GM23338 (cell line): ENCODE results near the gene RNF34.

Source experiments
- CTCF ChIP-seq, 2 experiments: fragments of 200-600 bp in 1 of 2; sonication (generic) in 1 of 2; conservative IDR thresholded peaks; 2 replicates each; pipeline versions ENCODE4 v1.5.1 to v1.6.1; 2016 to 2017; ENCODE audit warnings: antibody characterized with exemption in 2 of 2, low read depth in 2 of 2, mild to moderate bottlenecking in 2 of 2, moderate library complexity in 1 of 2
- EZH2 ChIP-seq: fragments of 200-600 bp; sonication (generic); IDR thresholded peaks from one replicate; pipeline ENCODE4 v1.8.0; 2017; ENCODE audit warnings: antibody characterized with exemption, mild to moderate bottlenecking, low read depth; ENCODE audit not compliant: unreplicated experiment
- EZH2phosphoT487 ChIP-seq: fragments of 200-600 bp; sonication (generic); IDR thresholded peaks from one replicate; pipeline ENCODE4 v1.8.1; 2018; ENCODE audit warnings: antibody characterized with exemption; ENCODE audit not compliant: unreplicated experiment
- POLR2AphosphoS5 ChIP-seq: IDR thresholded peaks from 2 replicates; pipeline ENCODE4 v1.6.1; 2016; ENCODE audit warnings: antibody characterized with exemption, low read depth
- REST ChIP-seq: IDR thresholded peaks from one replicate; pipeline ENCODE4 v1.6.1; 2018; ENCODE audit warnings: antibody characterized with exemption; ENCODE audit not compliant: unreplicated experiment
- ZNF331 ChIP-seq: fragments of 250-450 bp; sonication (Bioruptor Pico); IDR thresholded peaks from 2 replicates; pipeline ENCODE4 v1.5.0; 2020; ENCODE audit warnings: low read depth, mild to moderate bottlenecking, moderate library complexity

DNA sequence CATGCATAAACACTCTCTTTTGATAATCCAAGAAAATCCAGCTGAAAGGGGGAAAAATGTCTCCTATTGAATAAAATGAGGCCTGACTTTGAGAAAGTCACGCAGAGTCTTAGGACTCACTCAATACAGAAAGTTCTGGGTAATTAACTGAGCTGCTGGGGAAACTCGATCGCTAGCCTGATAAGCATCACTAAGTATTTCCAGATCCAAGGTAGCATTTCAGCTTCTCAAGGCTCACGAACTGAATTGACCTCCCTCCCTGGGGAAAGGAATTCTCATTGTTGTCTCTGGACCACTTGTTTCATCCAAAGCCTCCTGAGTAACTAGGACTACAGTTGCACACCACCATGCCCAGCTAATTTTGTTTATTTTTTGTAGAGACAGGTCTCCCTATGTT is 33.9 kb upstream of the RNF34 start:
- TF ChIP-seq CTCF (conservative IDR thresholded peaks at IDR 0.05; ENCODE audit: low read depth in 2 of 2) (no peak), REST (no peak), EZH2 (no peak), ZNF331 (no peak), POLR2AphosphoS5 (no peak), EZH2phosphoT487 (no peak)
